Measurements from ENCODE around the gene ARHGEF11.
A peak's percentile ranks its signal among the peaks of the same experiment; 100 is the strongest.

Gene ARHGEF11

GRCh38 chr1:156922986-156923669, 122.4 kb downstream of the ARHGEF11 start:
- no peak for TF ChIP-seq ZFX (IDR thresholded peaks at IDR 0.05)
- no peak overlapping the region for H3K27ac ChIP-seq

GRCh38 chr1:156921053-156921529, 124.5 kb downstream of the ARHGEF11 start:
- TF ChIP-seq CTCF (conservative IDR thresholded peaks at IDR 0.05) (no peak), ZFX (IDR thresholded peaks at IDR 0.05) (no peak)
- H3K27ac ChIP-seq: no peak overlapping the region

GRCh38 chr1:156920233-156921052, 125.1 kb downstream of the ARHGEF11 start, which contains the start of gene LRRC71:
Gene LRRC71, plus strand, starts transcription at chr1:156920632. Its CDS starts 172 bp downstream, at chr1:156920804.
- TF ChIP-seq CTCF (conservative IDR thresholded peaks at IDR 0.05): peak; percentile 86
- no peak for TF ChIP-seq ZFX (IDR thresholded peaks at IDR 0.05)
- no peak within 1 kb of the TSS for H3K27ac ChIP-seq

DNA sequence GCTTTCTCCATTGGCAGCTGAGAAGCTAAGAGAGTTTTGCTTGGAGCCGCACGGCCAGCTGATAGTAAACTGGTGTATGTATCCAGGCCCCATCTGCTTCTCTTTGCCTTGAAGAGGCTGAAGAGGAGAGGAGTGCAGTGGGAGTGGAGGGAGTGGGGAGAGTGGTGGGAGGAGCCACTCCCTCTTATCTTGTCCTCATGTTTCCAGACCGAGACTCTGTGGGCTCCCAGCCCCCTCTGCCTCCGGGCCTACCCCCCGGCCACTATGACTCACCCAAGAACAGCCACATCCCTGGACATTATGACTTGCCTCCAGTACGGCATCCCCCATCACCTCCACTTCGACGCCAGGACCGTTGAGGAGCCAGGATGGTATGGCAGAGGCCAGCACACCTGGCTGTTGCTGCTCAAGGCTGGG, 131.1 kb downstream of the ARHGEF11 start:
- TF ChIP-seq ZFX (IDR thresholded peaks at IDR 0.05) (no peak), CTCF (conservative IDR thresholded peaks at IDR 0.05) (no peak)
- H3K27ac ChIP-seq: no peak overlapping the region

DNA sequence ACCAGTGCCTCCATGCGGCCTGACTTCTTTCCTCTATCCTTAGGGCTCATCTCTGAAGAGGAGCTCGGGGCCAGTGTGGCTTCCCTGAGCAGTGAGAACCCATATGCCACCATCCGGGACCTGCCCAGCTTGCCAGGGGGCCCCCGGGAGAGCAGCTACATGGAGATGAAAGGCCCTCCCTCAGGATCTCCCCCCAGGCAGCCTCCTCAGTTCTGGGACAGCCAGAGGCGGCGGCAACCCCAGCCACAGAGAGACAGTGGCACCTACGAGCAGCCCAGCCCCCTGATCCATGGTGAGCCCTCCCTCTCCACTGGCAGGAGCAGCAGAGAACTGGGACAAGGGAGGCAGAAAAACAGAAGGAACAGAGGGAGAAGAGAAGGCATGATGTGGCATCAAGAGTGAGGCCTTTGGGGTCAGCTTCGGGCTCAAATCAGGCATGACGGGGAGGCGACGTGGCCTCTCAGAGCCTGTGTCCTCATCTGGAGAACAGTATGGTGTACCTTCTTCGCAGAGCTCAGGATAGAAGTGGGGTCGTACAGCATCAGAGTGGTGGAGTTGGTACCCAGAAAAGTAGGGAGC, 131.6 kb downstream of the ARHGEF11 start:
- no peak overlapping the region for H3K27ac ChIP-seq
- TF ChIP-seq CTCF (conservative IDR thresholded peaks at IDR 0.05): no peak
- no peak for TF ChIP-seq ZFX (IDR thresholded peaks at IDR 0.05)

GRCh38 chr1:156912861-156913808, 132.4 kb downstream of the ARHGEF11 start:
- TF ChIP-seq CTCF (conservative IDR thresholded peaks at IDR 0.05) (no peak; the same call in 1 of the 2 replicates), ZFX (IDR thresholded peaks at IDR 0.05) (no peak)
- no peak overlapping the region for H3K27ac ChIP-seq

DNA sequence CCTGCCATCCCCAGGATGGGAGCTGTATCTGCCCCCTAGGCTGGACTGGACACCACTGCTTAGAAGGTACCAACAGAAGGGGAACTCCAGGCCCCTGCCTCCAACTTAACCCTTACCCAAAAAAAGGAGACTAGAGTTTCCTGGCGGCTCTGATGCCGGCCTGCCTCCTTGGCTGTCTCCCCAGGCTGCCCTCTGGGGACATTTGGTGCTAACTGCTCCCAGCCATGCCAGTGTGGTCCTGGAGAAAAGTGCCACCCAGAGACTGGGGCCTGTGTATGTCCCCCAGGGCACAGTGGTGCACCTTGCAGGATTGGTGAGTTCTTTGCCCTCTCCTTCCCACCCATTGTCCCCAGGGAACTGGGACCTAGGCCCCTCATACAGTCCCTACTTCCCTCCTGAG, 133.2 kb downstream of the ARHGEF11 start:
- no peak for TF ChIP-seq ZFX (IDR thresholded peaks at IDR 0.05)
- TF ChIP-seq CTCF (conservative IDR thresholded peaks at IDR 0.05): no peak
- no peak overlapping the region for H3K27ac ChIP-seq
